ENCODE measurements around the gene XNDC1N. TPM values are rescaled to one million over a fixed set of nuclear protein-coding genes. Genes with fewer than 3 reads are reported as not detected.

XNDC1N gene
- total and polyA plus RNA-seq, 4 donors: 3.9 to 12.8 (median 6.4) TPM

GRCh38 chr11:71936825-71937224 lies 8.4 kb upstream of the XNDC1N start:
- Histone ChIP-seq H3K27me3 (ENCODE audit: control insufficient read depth in 1 of 2, insufficient read depth in 2 of 2, low read length in 1 of 2) (no peaks in the 10 kb centered on the region), H3K4me3 (ENCODE audit: low read length in 2 of 2) (no peak overlapping the region), H3K4me1 (ENCODE audit: control insufficient read depth in 1 of 2, insufficient read depth in 2 of 2, low read length in 2 of 2) (peaks cover 1 to 13% of the 10 kb centered on the region in 2 donors), H3K27ac (ENCODE audit: low read depth in 1 of 2, low read length in 2 of 2) (no peak overlapping the region), H3K36me3 (ENCODE audit: control insufficient read depth in 1 of 2, insufficient read depth in 2 of 2, low read length in 1 of 2) (no peaks in the 10 kb centered on the region), H3K9me3 (ENCODE audit: control insufficient read depth, low read length) (no peaks in the 10 kb centered on the region)
- ATAC-seq (ENCODE audit: low FRiP score): no peak
- 10 to 11% methylated on average over 5 of the region's 5 CpGs for WGBS, 2 donors
- intact Hi-C loops (cut with DNase I): no loop called here
- DNase-seq: no peak

DNA sequence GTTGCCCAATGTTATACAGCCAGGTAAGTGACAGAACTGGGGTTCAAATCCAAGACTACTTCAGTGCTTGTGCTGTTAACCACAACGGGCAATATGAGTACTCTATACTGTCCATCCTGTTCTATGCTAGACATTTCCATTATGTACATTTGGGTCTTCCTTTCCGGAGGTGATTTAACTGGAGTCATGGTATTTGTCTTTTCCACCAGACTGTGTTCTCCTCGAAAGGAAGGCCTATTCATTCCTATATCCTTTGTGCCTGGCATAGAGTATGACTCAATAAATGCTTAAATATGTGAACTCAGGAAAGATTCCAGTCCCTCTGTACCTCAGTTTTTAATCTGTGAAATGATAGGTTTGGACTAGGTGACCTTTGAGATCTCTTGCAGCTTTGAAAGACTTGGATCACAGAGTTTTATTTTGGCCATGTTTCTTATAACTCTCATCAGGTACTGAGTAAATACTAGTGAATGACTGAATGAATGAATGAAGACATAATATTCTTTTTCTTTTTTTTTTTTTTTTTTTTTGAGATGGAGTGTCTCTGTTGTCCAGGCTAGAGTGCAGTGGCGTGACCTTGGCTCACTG lies 7.0 kb upstream of the XNDC1N start:
- DNase-seq (no peak), ATAC-seq (ENCODE audit: low FRiP score) (no peak)
- Histone ChIP-seq H3K4me1 (ENCODE audit: control insufficient read depth in 1 of 2, insufficient read depth in 2 of 2, low read length in 2 of 2) (peaks cover 1 to 13% of the 10 kb centered on the region in 2 donors), H3K27ac (ENCODE audit: low read depth in 1 of 2, low read length in 2 of 2) (no peak overlapping the region), H3K27me3 (ENCODE audit: control insufficient read depth in 1 of 2, insufficient read depth in 2 of 2, low read length in 1 of 2) (no peaks in the 10 kb centered on the region), H3K4me3 (ENCODE audit: low read length in 2 of 2) (no peak overlapping the region), H3K9me3 (ENCODE audit: control insufficient read depth, low read length) (no peaks in the 10 kb centered on the region), H3K36me3 (ENCODE audit: control insufficient read depth in 1 of 2, insufficient read depth in 2 of 2, low read length in 1 of 2) (no peaks in the 10 kb centered on the region)
- 83 to 87% methylated on average over 4 of the region's 4 CpGs for WGBS, 2 donors
- intact Hi-C loops (cut with DNase I): no loop called here

GRCh38 chr11:71934213-71934612 lies 5.8 kb upstream of the XNDC1N start:
- H3K36me3 ChIP-seq (ENCODE audit: control insufficient read depth in 1 of 2, insufficient read depth in 2 of 2, low read length in 1 of 2): no peaks in the 10 kb centered on the region
- H3K27ac ChIP-seq (ENCODE audit: low read depth in 1 of 2, low read length in 2 of 2): no peak overlapping the region

GRCh38 chr11:71933141-71933933 lies 4.9 kb upstream of the XNDC1N start:
- H3K4me1 ChIP-seq (ENCODE audit: control insufficient read depth in 1 of 2, insufficient read depth in 2 of 2, low read length in 2 of 2): peaks cover 1 to 16% of the 10 kb centered on the region in 2 donors
- intact Hi-C loops (cut with DNase I): no loop called here
- no peaks in the 10 kb centered on the region for H3K9me3 ChIP-seq (ENCODE audit: control insufficient read depth, low read length)
- H3K4me3 ChIP-seq (ENCODE audit: low read length in 2 of 2): no peak overlapping the region
- H3K27ac ChIP-seq (ENCODE audit: low read depth in 1 of 2, low read length in 2 of 2): no peak overlapping the region
- DNase-seq: no peak
- H3K36me3 ChIP-seq (ENCODE audit: control insufficient read depth in 1 of 2, insufficient read depth in 2 of 2, low read length in 1 of 2): no peaks in the 10 kb centered on the region
- 93 to 94% methylated on average over 4 of the region's 4 CpGs for WGBS, 2 donors
- H3K27me3 ChIP-seq (ENCODE audit: control insufficient read depth in 1 of 2, insufficient read depth in 2 of 2, low read length in 1 of 2): no peaks in the 10 kb centered on the region
- no peak for ATAC-seq (ENCODE audit: low FRiP score)

More at GRCh38 chr11:71934213-71934612, 5.8 kb upstream of the XNDC1N start:
- 33 to 37% methylated on average over 2 of the region's 2 CpGs for WGBS, 2 donors
- H3K4me3 ChIP-seq (ENCODE audit: low read length in 2 of 2): no peak overlapping the region
- H3K27me3 ChIP-seq (ENCODE audit: control insufficient read depth in 1 of 2, insufficient read depth in 2 of 2, low read length in 1 of 2): no peaks in the 10 kb centered on the region
- ATAC-seq (ENCODE audit: low FRiP score) (no peak), DNase-seq (no peak)
- H3K4me1 ChIP-seq (ENCODE audit: control insufficient read depth in 1 of 2, insufficient read depth in 2 of 2, low read length in 2 of 2): peaks cover 1 to 18% of the 10 kb centered on the region in 2 donors
- intact Hi-C loops (cut with DNase I): no loop called here
- no peaks in the 10 kb centered on the region for H3K9me3 ChIP-seq (ENCODE audit: control insufficient read depth, low read length)

DNA sequence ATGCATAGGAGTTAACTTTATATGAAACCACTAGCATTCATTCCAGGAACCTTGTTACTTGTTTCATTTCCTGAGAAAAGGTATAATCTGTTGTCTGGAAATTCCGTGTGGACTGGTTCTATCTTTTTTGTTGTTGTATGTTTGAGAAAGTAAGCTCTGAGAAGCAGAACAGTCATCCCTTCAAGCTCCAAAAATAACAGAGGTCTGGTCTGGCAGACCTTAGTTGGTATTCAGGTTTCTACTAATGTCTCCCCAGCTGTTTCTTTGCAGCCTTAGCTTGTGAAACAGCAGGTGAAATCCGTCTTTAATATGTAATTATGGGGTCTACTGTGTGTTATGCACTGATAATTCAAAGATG lies 2.8 kb upstream of the XNDC1N start:
- ATAC-seq (ENCODE audit: low FRiP score) (no peak), DNase-seq (no peak)
- intact Hi-C loops (cut with DNase I): no loop called here
- WGBS, 2 donors: 3 to 5% methylated on average over 2 of the region's 2 CpGs
- Histone ChIP-seq H3K4me3 (ENCODE audit: low read length in 2 of 2) (no peak overlapping the region), H3K27me3 (ENCODE audit: control insufficient read depth in 1 of 2, insufficient read depth in 2 of 2, low read length in 1 of 2) (no peaks in the 10 kb centered on the region), H3K36me3 (ENCODE audit: control insufficient read depth in 1 of 2, insufficient read depth in 2 of 2, low read length in 1 of 2) (no peaks in the 10 kb centered on the region), H3K27ac (ENCODE audit: low read depth in 1 of 2, low read length in 2 of 2) (peak overlapping the region in 1 of 2 donors; percentile 3), H3K9me3 (ENCODE audit: control insufficient read depth, low read length) (no peaks in the 10 kb centered on the region), H3K4me1 (ENCODE audit: control insufficient read depth in 1 of 2, insufficient read depth in 2 of 2, low read length in 2 of 2) (peaks cover 1 to 7% of the 10 kb centered on the region in 2 donors)

- ATAC-seq (ENCODE audit: low FRiP score) (no peak), DNase-seq (no peak)
- Histone ChIP-seq H3K27me3 (ENCODE audit: control insufficient read depth in 1 of 2, insufficient read depth in 2 of 2, low read length in 1 of 2) (no peaks in the 10 kb centered on the region), H3K9me3 (ENCODE audit: control insufficient read depth, low read length) (no peaks in the 10 kb centered on the region), H3K4me3 (ENCODE audit: low read length in 2 of 2) (no peak overlapping the region), H3K27ac (ENCODE audit: low read depth in 1 of 2, low read length in 2 of 2) (no peak overlapping the region), H3K36me3 (ENCODE audit: control insufficient read depth in 1 of 2, insufficient read depth in 2 of 2, low read length in 1 of 2) (no peaks in the 10 kb centered on the region), H3K4me1 (ENCODE audit: control insufficient read depth in 1 of 2, insufficient read depth in 2 of 2, low read length in 2 of 2) (peaks cover 1 to 7% of the 10 kb centered on the region in 2 donors)
- 57 to 59% methylated on average over 11 of the region's 11 CpGs for WGBS, 2 donors
- intact Hi-C loops (cut with DNase I): no loop called here
Measured at GRCh38 chr11:71930556-71931244, 2.3 kb upstream of the XNDC1N start.

- 4% methylated on average over 6 of the region's 6 CpGs for WGBS, 2 donors
- DNase-seq (no peak), ATAC-seq (ENCODE audit: low FRiP score) (peak; percentile 2)
- Histone ChIP-seq H3K27ac (ENCODE audit: low read depth in 1 of 2, low read length in 2 of 2) (peak overlapping the region in 1 of 2 donors; percentile 14), H3K27me3 (ENCODE audit: control insufficient read depth in 1 of 2, insufficient read depth in 2 of 2, low read length in 1 of 2) (no peaks in the 10 kb centered on the region), H3K36me3 (ENCODE audit: control insufficient read depth in 1 of 2, insufficient read depth in 2 of 2, low read length in 1 of 2) (no peaks in the 10 kb centered on the region), H3K4me1 (ENCODE audit: control insufficient read depth in 1 of 2, insufficient read depth in 2 of 2, low read length in 2 of 2) (peaks cover 1 to 7% of the 10 kb centered on the region in 2 donors), H3K9me3 (ENCODE audit: control insufficient read depth, low read length) (no peaks in the 10 kb centered on the region), H3K4me3 (ENCODE audit: low read length in 2 of 2) (peak overlapping the region; percentile 19 to 88)
- intact Hi-C loops (cut with DNase I): loop anchor here in 1 of 2 donors (2.0 kb wide), 1 partner anchor 183 kb away; the partner anchor contains the start of gene ANAPC15
Measured at GRCh38 chr11:71929491-71929890, 1.1 kb upstream of the XNDC1N start.

- 0% methylated on average over 32 of the region's 32 CpGs for WGBS, 2 donors
- Histone ChIP-seq H3K36me3 (ENCODE audit: control insufficient read depth in 1 of 2, insufficient read depth in 2 of 2, low read length in 1 of 2) (no peaks in the 10 kb centered on the region), H3K27ac (ENCODE audit: low read depth in 1 of 2, low read length in 2 of 2) (peak within 1 kb of the TSS in 1 of 2 donors; percentile 14), H3K4me3 (ENCODE audit: low read length in 2 of 2) (peak within 1 kb of the TSS; percentile 70 to 88), H3K4me1 (ENCODE audit: control insufficient read depth in 1 of 2, insufficient read depth in 2 of 2, low read length in 2 of 2) (peaks cover 1 to 7% of the 10 kb centered on the region in 2 donors), H3K9me3 (ENCODE audit: control insufficient read depth, low read length) (no peaks in the 10 kb centered on the region), H3K27me3 (ENCODE audit: control insufficient read depth in 1 of 2, insufficient read depth in 2 of 2, low read length in 1 of 2) (no peaks in the 10 kb centered on the region)
- intact Hi-C loops (cut with DNase I): loop anchor here in 1 of 2 donors (2.0 kb wide), 1 partner anchor 184 kb away; the partner anchor contains the start of gene ANAPC15
- DNase-seq (peak; percentile 99), ATAC-seq (ENCODE audit: low FRiP score) (peak; percentile 99)
Measured at GRCh38 chr11:71928737-71929443, 496 bp upstream of the XNDC1N start, which contains the start of gene RNF121. RNF121 (plus strand) TSS chr11:71929046; CDS start chr11:71929062, 16 bp downstream.

Measured in aorta (tissue), 5 donors.